Body of pancreas (tissue), 4 donors: ENCODE data around the gene MCRIP1.

Experiments
- CTCF ChIP-seq, 7 experiments: fragments of 450-650 bp in 4 of 7; fragments of 200-600 bp in 3 of 7; sonication (generic) in 3 of 7; IDR thresholded peaks; one replicate each; pipeline ENCODE4 v1.5.1; 2016 to 2019; ENCODE audit warnings: antibody characterized with exemption in 7 of 7
- POLR2A ChIP-seq, 3 donors: fragments of 450-650 bp; IDR thresholded peaks; one replicate each; pipeline ENCODE4 v1.6.1; 2016; ENCODE audit warnings: antibody characterized with exemption in 3 of 3, mild to moderate bottlenecking in 2 of 3

- TF ChIP-seq CTCF (IDR thresholded peaks at IDR 0.05): no peak
- no peak for TF ChIP-seq POLR2A (IDR thresholded peaks at IDR 0.05)
Measured at GRCh38 chr17:81808778-81809555, 24.1 kb downstream of the MCRIP1 start.
